Prostate gland (tissue), 2 donors: ENCODE measurements around the gene SYDE2. TPM values are rescaled to one million over a fixed set of nuclear protein-coding genes. Genes with fewer than 3 reads are reported as not detected.

Source experiments
- DNase-seq: peaks from one replicate; pipeline ENCODE4 v3.0.0-alpha.2; 2019; ENCODE audit warnings: low spot score
- H3K27ac ChIP-seq, 2 donors: fragments of 200-600 bp; sonication (generic); 2 replicates each; pipeline ENCODE4 v1.5.1; 2017 to 2019
- H3K27me3 ChIP-seq: fragments of 200-600 bp; sonication (generic); replicated peaks from 2 replicates; pipeline ENCODE4 v1.5.1; 2019; ENCODE audit not compliant: insufficient read depth
- H3K36me3 ChIP-seq, 2 donors: fragments of 200-600 bp; sonication (generic); 1 replicate in 1 of 2; 2 replicates in 1 of 2; pipeline versions ENCODE4 v1.5.1 to v1.8.1; 2017 to 2019
- H3K4me1 ChIP-seq: fragments of 200-600 bp; sonication (generic); replicated peaks from 2 replicates; pipeline ENCODE4 v1.5.1; 2019
- H3K4me3 ChIP-seq, 2 donors: fragments of 200-600 bp; sonication (generic); 2 replicates each; pipeline ENCODE4 v1.5.1; 2017 to 2019
- H3K9me3 ChIP-seq: fragments of 200-600 bp; sonication (generic); 2 replicates; pipeline ENCODE4 v1.5.1; 2017
- POLR2A ChIP-seq: fragments of 450-650 bp; IDR thresholded peaks from one replicate; pipeline ENCODE4 v1.6.1; 2016; ENCODE audit warnings: antibody characterized with exemption, mild to moderate bottlenecking
- POLR2AphosphoS5 ChIP-seq: sonication (generic); formaldehyde crosslinking; IDR thresholded peaks from one replicate; pipeline ENCODE4 v1.6.1; 2017; ENCODE audit warnings: antibody characterized with exemption
- WGBS: methylation state at CpG from one replicate; pipeline ENCODE4 v1.1.5; 2018; 5-methylcytosine and 5-hydroxymethylcytosine counted together
- intact Hi-C: fragments of 100-400 bp; cut with DNase I; formaldehyde crosslinking; loops from one replicate; pipeline ENCODE4 v1.14.2; 2022
- total RNA-seq, 2 donors: library from RNA; depleted of rRNA; stranded (reverse); fragments of >200 nt; gene quantifications; one replicate each; pipeline ENCODE4 v1.1.0, GENCODE V29; 2016
- TF ChIP-seq, protein P1 (sequence below), 4 experiments: fragments of 200-600 bp in 2 of 4; fragments of 450-650 bp in 2 of 4; sonication (generic) in 2 of 4; IDR thresholded peaks; 1 replicate in 3 of 4; 2 replicates in 1 of 4; pipeline ENCODE4 v1.5.1; 2016 to 2019; ENCODE audit warnings: antibody characterized with exemption in 4 of 4, mild to moderate bottlenecking in 2 of 4, moderate library complexity in 2 of 4

SYDE2 gene
- total RNA-seq, 2 donors from 2014 or later = 6.6 to 8.4 TPM

DNA sequence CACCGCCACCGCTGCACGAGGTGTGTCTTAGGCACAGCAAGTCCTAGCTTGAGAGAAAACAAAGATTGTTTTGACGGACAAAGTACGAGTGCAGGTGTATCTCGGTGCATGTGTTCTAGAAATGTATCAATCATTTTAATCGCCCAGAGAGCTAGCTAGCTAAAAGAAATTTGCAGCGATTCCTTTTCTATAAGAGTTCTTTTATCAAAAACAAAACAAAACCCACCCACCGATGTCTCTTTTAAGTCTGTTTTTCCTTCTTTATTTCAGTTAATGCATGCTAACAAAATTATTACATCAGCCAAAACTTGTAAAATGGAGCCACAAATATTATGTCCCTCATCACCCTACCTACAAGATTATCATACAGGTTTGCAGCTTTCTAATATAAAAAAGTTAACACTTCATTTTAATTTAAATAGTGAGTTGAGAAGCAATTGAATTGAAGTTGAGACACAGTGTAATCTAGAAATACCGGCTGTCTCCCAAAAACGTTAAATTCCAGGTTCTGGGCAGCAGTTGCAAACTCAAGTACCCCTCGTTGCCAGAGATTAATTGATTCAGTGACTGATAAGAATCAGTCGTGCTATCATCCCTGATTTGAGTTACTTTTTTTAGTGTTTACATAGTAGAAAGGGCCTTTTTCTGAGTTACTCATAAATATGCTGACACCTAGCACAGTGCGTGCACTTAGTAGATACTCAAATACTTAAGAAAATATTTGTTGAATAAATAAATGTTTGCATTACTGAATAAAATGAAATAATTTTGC is 1.5 kb upstream of the SYDE2 start:
- DNase-seq = no peak
- TF ChIP-seq POLR2A (no peak), POLR2AphosphoS5 (peak; percentile 14)
- WGBS = 5% methylated on average over 14 of the region's 14 CpGs
- peak overlapping the region; percentile 87 to 97 for H3K4me3 ChIP-seq
- intact Hi-C loops = loop anchor here (5.0 kb wide), 1 partner anchor 55 kb away; the partner anchor contains the start of gene C1orf52
- H3K27me3 ChIP-seq = no peaks in the 10 kb centered on the region
- H3K9me3 ChIP-seq = no peaks in the 10 kb centered on the region
- H3K27ac ChIP-seq = peak overlapping the region; percentile 94 to 98
- H3K4me1 ChIP-seq = peaks cover 4% of the 10 kb centered on the region
- no peaks in the 10 kb centered on the region for H3K36me3 ChIP-seq

DNA sequence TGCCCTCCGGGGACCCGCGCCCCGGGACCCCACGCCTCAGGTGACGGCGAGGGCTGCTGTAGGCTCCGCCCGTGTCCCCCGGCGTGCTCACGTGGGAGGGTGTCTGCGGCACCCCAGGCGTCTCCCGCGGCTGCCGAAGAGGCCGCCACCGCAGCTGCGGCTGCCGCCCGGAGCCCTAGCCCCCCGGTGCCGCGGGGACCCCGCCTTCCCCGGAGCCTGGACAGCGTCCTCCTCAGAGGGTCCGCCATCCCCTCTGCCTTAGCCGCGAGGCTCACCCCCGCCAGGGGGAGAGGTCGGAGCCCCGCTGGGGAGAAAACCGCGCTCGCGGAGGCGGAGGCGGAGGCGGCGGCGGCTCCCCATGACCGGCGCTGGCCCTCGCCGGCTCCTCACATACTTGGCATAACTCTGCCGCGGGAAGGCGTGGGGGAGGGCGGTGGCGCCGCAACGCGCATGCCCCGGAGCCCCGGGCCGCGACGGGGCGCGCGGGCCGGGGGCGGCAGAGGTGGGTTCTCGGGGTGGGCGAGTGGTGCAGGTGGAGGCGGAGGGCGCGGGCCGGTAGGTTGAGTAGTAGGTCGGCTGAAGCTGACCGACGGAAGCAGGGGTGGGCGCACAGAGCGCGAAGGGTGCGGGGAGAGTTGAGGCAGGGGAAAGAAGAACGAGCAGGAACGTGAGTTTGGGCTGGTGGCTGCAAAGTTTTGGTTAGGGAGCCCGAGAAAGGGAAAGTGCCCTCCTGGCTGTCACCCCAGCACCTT is 700 bp upstream of the SYDE2 start:
- DNase-seq = peak; percentile 66
- Histone ChIP-seq H3K27me3 (no peaks in the 10 kb centered on the region), H3K36me3 (no peaks in the 10 kb centered on the region), H3K27ac (peak overlapping the region; percentile 94 to 98), H3K4me1 (peaks cover 4% of the 10 kb centered on the region), H3K9me3 (no peaks in the 10 kb centered on the region), H3K4me3 (peak overlapping the region; percentile 87 to 97)
- WGBS = under 1% methylated on average over 65 of the region's 81 CpGs
- TF ChIP-seq, protein P1, sequence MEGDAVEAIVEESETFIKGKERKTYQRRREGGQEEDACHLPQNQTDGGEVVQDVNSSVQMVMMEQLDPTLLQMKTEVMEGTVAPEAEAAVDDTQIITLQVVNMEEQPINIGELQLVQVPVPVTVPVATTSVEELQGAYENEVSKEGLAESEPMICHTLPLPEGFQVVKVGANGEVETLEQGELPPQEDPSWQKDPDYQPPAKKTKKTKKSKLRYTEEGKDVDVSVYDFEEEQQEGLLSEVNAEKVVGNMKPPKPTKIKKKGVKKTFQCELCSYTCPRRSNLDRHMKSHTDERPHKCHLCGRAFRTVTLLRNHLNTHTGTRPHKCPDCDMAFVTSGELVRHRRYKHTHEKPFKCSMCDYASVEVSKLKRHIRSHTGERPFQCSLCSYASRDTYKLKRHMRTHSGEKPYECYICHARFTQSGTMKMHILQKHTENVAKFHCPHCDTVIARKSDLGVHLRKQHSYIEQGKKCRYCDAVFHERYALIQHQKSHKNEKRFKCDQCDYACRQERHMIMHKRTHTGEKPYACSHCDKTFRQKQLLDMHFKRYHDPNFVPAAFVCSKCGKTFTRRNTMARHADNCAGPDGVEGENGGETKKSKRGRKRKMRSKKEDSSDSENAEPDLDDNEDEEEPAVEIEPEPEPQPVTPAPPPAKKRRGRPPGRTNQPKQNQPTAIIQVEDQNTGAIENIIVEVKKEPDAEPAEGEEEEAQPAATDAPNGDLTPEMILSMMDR (IDR thresholded peaks at IDR 0.05) = no peak
- TF ChIP-seq POLR2AphosphoS5 (no peak), POLR2A (peak; percentile 74)
- intact Hi-C loops = loop anchor here (5.0 kb wide), 1 partner anchor 56 kb away; the partner anchor contains the start of gene C1orf52

DNA sequence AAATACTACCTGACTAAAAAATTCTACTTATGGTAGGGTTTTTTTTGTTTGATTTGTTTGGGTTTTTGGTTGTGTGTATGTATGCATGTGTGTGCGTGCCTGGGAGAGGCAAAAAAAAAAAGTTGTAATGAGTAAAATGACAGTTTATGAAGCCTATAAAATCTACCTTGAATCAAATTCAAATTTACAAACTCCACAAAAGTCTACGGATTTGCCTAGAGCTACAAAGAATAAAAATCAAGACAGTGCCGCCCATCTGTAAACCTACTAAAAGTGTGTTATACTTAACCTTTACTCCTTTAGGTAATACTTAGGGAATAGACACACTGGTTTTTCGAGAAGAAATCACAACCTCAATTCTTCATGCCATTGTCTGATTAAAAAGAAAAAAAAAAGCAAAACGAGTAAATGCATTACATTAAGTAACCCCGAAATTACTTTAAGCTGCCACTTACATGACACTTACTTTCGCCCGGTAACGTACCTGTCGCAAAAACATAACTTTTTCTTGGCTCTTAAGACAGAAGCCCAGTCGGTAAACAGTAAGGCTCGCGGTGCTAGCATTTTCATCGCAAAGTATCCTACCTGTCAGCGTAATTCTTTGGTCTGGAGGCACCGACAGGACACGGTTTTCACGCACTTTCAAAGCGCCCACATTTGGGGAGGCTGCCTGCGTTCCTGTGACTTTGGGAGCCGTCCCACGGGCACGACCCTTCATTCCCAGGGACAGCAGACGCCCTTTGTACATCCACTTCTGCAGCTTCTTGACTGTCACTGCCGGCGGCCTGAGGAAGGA is 951 bp downstream of the SYDE2 start:
- TF ChIP-seq, protein P1 (IDR thresholded peaks at IDR 0.05) = no peak
- no peak for TF ChIP-seq POLR2AphosphoS5
- no peak for TF ChIP-seq POLR2A
- peak; percentile 20 for DNase-seq
- peaks cover 4% of the 10 kb centered on the region for H3K4me1 ChIP-seq
- H3K27me3 ChIP-seq = no peaks in the 10 kb centered on the region
- intact Hi-C loops = loop anchor here (5.0 kb wide), 1 partner anchor 57 kb away; the partner anchor contains the start of gene C1orf52
- peak overlapping the region; percentile 87 to 97 for H3K4me3 ChIP-seq
- WGBS = 5% methylated on average over 26 of the region's 26 CpGs
- no peaks in the 10 kb centered on the region for H3K36me3 ChIP-seq
- H3K9me3 ChIP-seq = no peaks in the 10 kb centered on the region
- H3K27ac ChIP-seq = peak overlapping the region; percentile 94 to 98

DNA sequence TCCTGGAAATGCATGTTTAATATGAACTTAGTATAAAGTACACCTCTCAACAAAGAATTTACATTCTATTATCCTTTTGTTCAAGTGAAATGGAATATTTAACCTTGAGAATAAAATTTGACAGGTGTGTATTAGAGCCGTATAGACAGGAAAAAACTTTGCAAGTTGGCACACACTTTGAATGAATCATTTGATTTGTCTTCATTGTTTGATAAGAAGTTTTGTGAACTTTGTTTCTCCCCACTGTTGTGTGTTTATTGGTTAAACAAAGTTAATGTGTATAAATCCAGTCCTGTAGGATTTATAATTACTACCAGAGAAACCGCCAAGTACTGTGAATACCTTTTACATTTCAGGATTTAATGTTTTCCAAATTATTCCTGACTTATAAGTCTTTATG is 2.0 kb downstream of the SYDE2 start:
- no peaks in the 10 kb centered on the region for H3K27me3 ChIP-seq
- 31% methylated on average over 2 of the region's 2 CpGs for WGBS
- no peaks in the 10 kb centered on the region for H3K9me3 ChIP-seq
- no peak for TF ChIP-seq POLR2AphosphoS5
- TF ChIP-seq POLR2A = no peak
- TF ChIP-seq, protein P1 (IDR thresholded peaks at IDR 0.05) = no peak
- H3K27ac ChIP-seq = no peak overlapping the region
- H3K4me3 ChIP-seq = no peak overlapping the region
- peaks cover 4% of the 10 kb centered on the region for H3K4me1 ChIP-seq
- DNase-seq = no peak
- intact Hi-C loops = no loop called here
- H3K36me3 ChIP-seq = no peaks in the 10 kb centered on the region

DNA sequence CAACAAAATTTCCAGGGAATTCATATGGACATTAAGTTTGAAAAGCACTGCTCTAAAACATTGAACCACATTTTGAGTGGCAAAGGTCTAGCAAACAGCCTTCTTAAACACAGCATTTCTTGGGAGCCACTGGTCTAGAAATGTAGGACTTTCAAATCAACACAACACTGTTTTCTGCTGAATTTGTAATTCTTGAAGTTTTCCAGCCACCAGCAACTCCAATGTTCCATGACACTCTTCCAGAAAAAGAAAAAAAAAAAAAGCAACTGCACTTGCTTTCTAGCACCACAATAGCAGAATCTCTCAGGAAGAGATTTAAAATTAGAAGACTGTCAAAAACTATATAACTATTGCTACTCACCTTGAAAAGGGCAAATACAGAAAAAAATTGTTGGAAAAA is 4.5 kb downstream of the SYDE2 start:
- no peak for DNase-seq
- Histone ChIP-seq H3K9me3 (no peaks in the 10 kb centered on the region), H3K36me3 (no peaks in the 10 kb centered on the region), H3K4me3 (no peak overlapping the region), H3K27me3 (no peaks in the 10 kb centered on the region), H3K4me1 (peaks cover 4% of the 10 kb centered on the region), H3K27ac (no peak overlapping the region)
- TF ChIP-seq POLR2AphosphoS5 (no peak), POLR2A (no peak)
- TF ChIP-seq, protein P1 (IDR thresholded peaks at IDR 0.05) = no peak
- intact Hi-C loops = no loop called here
